K562 (cell line): ENCODE measurements around the gene UCKL1.

Source experiments
- BMI1 ChIP-seq: fragments of 150-350 bp; IDR thresholded peaks from 2 replicates; pipeline ENCODE4 v1.6.1; 2014; ENCODE audit warnings: low read length
- CBX8 ChIP-seq: fragments of 200-600 bp; sonication (generic); IDR thresholded peaks from 2 replicates; pipeline ENCODE4 v1.6.1; 2012; ENCODE audit warnings: borderline replicate concordance, mixed run types, low read depth, mild to moderate bottlenecking, moderate library complexity, mixed read lengths, low read length, control low read depth, inconsistent platforms; ENCODE audit not compliant: poor library complexity, severe bottlenecking; ENCODE audit errors: extremely low read depth
- CEBPB ChIP-seq: fragments of 450-650 bp; IDR thresholded peaks from 2 replicates; pipeline ENCODE4 v1.6.1; 2016; ENCODE audit warnings: missing genetic modification characterization, missing compliant biosample characterization
- ELK1 ChIP-seq: sonication (generic); formaldehyde crosslinking; IDR thresholded peaks from 2 replicates; pipeline ENCODE4 v1.8.1; 2022; ENCODE audit warnings: missing genetic modification reagents
- FOS ChIP-seq: IDR thresholded peaks from 3 replicates; pipeline ENCODE4 v1.6.1; 2011; ENCODE audit not compliant: insufficient read length; ENCODE audit errors: extremely low read depth
- GTF2F1 ChIP-seq: IDR thresholded peaks from 2 replicates; pipeline ENCODE4 v1.6.1; 2011; ENCODE audit warnings: low read depth, low read length, improper control_type of control experiment
- HNRNPUL1 ChIP-seq: fragments of 200-400 bp; formaldehyde crosslinking; IDR thresholded peaks from 2 replicates; pipeline ENCODE4 v1.6.1; 2017; ENCODE audit warnings: low read length
- NCOR1 ChIP-seq: fragments of 450-650 bp; IDR thresholded peaks from 2 replicates; pipeline ENCODE4 v1.6.1; 2016; ENCODE audit warnings: mild to moderate bottlenecking, moderate library complexity
- ZEB2 ChIP-seq: fragments of 450-650 bp; IDR thresholded peaks from 2 replicates; pipeline ENCODE4 v1.6.1; 2016
- ZKSCAN1 ChIP-seq: fragments of 150-350 bp; IDR thresholded peaks from 2 replicates; pipeline ENCODE4 v1.6.1; 2016; ENCODE audit warnings: low read depth, low read length
- ZNF24 ChIP-seq: fragments of 450-650 bp; IDR thresholded peaks from 2 replicates; pipeline ENCODE4 v1.6.1; 2016
- ZNF511 ChIP-seq: sonication (generic); formaldehyde crosslinking; IDR thresholded peaks from 2 replicates; pipeline ENCODE4 v1.8.0; 2022; ENCODE audit warnings: mild to moderate bottlenecking, missing genetic modification reagents
- ZNF644 ChIP-seq: fragments of 200-800 bp; sonication (Bioruptor generic); IDR thresholded peaks from 2 replicates; pipeline ENCODE4 v1.6.1; 2016; ENCODE audit warnings: low read depth, missing genetic modification characterization, missing compliant biosample characterization

- TF ChIP-seq ZKSCAN1, result no peak
- no peak for TF ChIP-seq FOS
- TF ChIP-seq CEBPB (tag), result no peak
- no peak for TF ChIP-seq CBX8
- TF ChIP-seq ZEB2, result no peak
- no peak for TF ChIP-seq ELK1 (CRISPR knock-in tag)
- no peak for TF ChIP-seq ZNF24
- no peak for TF ChIP-seq ZNF644 (tag)
- no peak for TF ChIP-seq HNRNPUL1
- TF ChIP-seq ZNF511 (CRISPR knock-in tag), result no peak
- TF ChIP-seq BMI1, result no peak
- no peak for TF ChIP-seq GTF2F1
- TF ChIP-seq NCOR1, result no peak
Measured at GRCh38 chr20:63953764-63954429, 2.3 kb downstream of the UCKL1 start.
